ENCODE measurements around the gene CMKLR1.

CMKLR1 gene

DNA sequence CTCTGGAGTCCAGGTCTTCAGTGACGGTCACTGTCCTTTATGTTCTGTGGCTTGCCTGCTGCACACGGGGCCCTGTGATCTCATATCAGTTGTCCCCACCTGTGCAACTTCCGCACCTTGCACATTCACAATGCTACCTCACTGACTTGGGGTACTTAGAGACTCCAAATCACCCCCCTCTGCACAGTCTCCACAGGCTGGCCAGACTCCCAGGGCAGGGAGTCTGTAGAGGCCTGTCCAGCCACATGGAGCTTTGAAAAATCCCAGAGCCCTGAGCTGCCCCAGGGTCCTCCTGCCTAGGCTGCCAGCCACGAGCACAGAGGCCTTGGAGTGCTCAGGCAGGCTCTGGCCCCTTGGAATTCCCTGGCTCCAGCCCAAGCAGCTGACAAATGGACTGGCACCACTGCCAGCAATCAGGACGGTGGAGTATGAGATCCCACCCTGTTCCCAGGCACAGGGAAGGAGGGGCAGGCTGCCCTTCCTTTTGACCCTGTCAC, 26.4 kb downstream of the CMKLR1 start:
- no peak for DNase-seq (ENCODE audit: low read depth)
- no peak overlapping the region for H3K4me3 ChIP-seq (ENCODE audit: control insufficient read depth, low read depth, low read length)
- no peak for TF ChIP-seq CTCF (IDR thresholded peaks at IDR 0.05; ENCODE audit: control insufficient read depth, insufficient read depth, low read depth, low read length, missing control alignments)

GRCh38 chr12:108312073-108312659, 26.9 kb downstream of the CMKLR1 start:
- no peak overlapping the region for H3K4me3 ChIP-seq (ENCODE audit: control insufficient read depth, low read depth, low read length)
- DNase-seq (ENCODE audit: low read depth), result no peak
- TF ChIP-seq CTCF (IDR thresholded peaks at IDR 0.05; ENCODE audit: control insufficient read depth, insufficient read depth, low read depth, low read length, missing control alignments), result no peak

GRCh38 chr12:108311605-108312004, 27.5 kb downstream of the CMKLR1 start:
- no peak for TF ChIP-seq CTCF (IDR thresholded peaks at IDR 0.05; ENCODE audit: control insufficient read depth, insufficient read depth, low read depth, low read length, missing control alignments)
- no peak for DNase-seq (ENCODE audit: low read depth)
- no peak overlapping the region for H3K4me3 ChIP-seq (ENCODE audit: control insufficient read depth, low read depth, low read length)

DNA sequence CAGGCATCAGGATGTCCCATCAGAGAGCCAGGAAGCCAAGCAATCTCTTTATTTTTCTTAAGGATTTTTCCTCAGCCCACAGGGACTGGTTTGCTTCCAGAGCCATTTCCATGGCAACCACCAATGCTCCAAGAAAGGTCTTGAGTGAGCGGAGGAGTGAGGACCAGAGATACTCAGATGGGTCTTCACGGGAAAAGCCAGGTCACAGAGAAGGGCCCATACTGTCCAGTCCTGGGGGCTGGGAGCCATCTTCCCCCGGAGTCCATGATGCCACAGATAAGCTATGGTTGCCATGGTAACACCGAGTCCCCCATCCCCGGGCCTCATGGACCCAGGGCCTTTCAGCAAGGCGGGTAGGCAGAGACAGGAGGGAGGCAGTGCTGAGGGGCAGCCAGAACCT, 28.6 kb downstream of the CMKLR1 start:
- TF ChIP-seq CTCF (IDR thresholded peaks at IDR 0.05; ENCODE audit: control insufficient read depth, insufficient read depth, low read depth, low read length, missing control alignments), result no peak
- no peak overlapping the region for H3K4me3 ChIP-seq (ENCODE audit: control insufficient read depth, low read depth, low read length)
- no peak for DNase-seq (ENCODE audit: low read depth)

DNA sequence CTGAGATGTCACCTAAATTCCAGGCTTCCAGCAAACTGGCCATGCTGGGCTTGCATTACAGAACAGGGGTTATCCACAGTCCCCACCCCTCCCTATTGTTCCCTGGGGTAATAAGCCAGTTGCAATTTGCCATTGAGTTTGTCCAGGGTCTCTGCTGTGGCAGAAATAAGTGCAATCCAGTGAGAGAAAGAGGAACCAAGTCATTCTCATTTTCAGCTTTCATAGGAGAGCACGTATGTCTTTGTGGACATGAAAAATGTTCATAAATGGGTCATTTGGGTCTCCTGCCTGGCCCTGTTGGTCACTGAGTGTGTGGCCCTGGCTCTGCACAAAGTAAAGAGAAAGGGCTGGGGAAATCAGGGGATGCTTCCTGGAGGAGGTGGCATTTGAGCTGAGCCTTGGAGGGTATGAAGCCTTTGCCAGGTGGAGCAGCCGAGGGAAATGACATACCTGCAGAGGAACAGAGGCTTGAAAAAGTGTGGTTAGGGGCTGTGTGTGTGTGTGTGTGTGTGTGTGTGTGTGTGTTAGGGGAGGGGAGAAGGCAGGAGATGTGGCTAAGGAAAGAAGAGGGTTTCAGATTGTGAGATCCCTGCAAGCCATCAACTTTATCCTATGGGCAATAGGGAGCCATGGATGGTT, 29.3 kb downstream of the CMKLR1 start:
- TF ChIP-seq CTCF (IDR thresholded peaks at IDR 0.05; ENCODE audit: control insufficient read depth, insufficient read depth, low read depth, low read length, missing control alignments), result no peak
- no peak for DNase-seq (ENCODE audit: low read depth)
- no peak overlapping the region for H3K4me3 ChIP-seq (ENCODE audit: control insufficient read depth, low read depth, low read length)

DNA sequence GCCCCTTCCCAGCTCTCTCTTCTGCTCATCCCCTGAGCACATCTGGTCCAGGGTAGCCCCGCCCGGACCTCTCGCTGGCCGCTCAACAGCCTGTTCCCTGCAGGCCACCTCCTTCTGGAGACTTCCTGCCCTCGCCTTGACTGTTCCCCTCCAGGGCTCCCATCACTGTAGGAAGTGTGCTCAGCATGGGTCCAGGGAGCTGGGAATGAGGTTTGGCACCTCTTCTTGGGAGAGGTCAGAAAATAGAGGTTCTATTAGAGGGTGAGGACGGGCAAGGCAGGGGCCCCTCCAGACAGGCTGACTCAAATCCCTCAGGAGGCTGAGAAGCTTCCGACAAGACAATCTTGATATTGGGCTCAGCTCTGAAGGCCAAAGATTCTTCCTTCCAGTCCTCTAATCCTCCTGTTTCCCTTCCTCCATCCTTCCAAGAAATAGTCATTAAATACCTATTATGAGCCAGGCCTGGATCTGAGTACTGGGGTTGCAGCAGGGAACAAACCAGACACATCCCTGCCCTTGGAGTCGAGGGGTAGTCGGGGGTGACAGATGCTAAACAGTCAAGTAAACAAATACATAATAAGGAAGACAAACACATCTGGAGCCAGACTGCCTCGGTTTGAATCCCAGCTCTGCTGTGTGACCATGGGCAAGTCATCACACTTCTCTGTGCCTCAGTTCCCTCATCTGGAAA, 30.6 kb downstream of the CMKLR1 start:
- no peak for DNase-seq (ENCODE audit: low read depth)
- no peak overlapping the region for H3K4me3 ChIP-seq (ENCODE audit: control insufficient read depth, low read depth, low read length)
- TF ChIP-seq CTCF (IDR thresholded peaks at IDR 0.05; ENCODE audit: control insufficient read depth, insufficient read depth, low read depth, low read length, missing control alignments), result no peak
